PFSK-1 (cell line): Measurements from ENCODE around the gene PLEKHA5.

Experiments
- FOXP2 ChIP-seq: optimal IDR thresholded peaks from 2 replicates; pipeline ENCODE3; 2011; ENCODE audit warnings: borderline replicate concordance, control low read depth, inconsistent platforms; ENCODE audit not compliant: insufficient read depth; ENCODE audit errors: extremely low read length, extremely low read depth
- POLR2AphosphoS5 ChIP-seq: IDR thresholded peaks from 2 replicates; pipeline ENCODE4 v1.6.1; 2012; ENCODE audit warnings: low read depth, mild to moderate bottlenecking, control low read depth, low read length, moderate library complexity
- REST ChIP-seq, 2 experiments: IDR thresholded peaks; 2 replicates each; pipeline versions ENCODE4 v1.6.1 to v1.8.0; 2011 to 2012; ENCODE audit warnings: low read depth in 2 of 2, low read length in 2 of 2, control low read depth in 1 of 2, inconsistent platforms in 1 of 2, mild to moderate bottlenecking in 1 of 2, moderate library complexity in 1 of 2; ENCODE audit not compliant: insufficient read depth in 1 of 2
- SIN3A ChIP-seq: IDR thresholded peaks from 2 replicates; pipeline ENCODE4 v1.6.1; 2012; ENCODE audit warnings: mild to moderate bottlenecking, low read length, moderate library complexity, borderline replicate concordance; ENCODE audit not compliant: insufficient read depth
- TAF1 ChIP-seq: IDR thresholded peaks from 2 replicates; pipeline ENCODE4 v1.6.1; 2012; ENCODE audit warnings: low read length, control low read depth, borderline replicate concordance; ENCODE audit not compliant: insufficient read depth

Gene PLEKHA5

DNA sequence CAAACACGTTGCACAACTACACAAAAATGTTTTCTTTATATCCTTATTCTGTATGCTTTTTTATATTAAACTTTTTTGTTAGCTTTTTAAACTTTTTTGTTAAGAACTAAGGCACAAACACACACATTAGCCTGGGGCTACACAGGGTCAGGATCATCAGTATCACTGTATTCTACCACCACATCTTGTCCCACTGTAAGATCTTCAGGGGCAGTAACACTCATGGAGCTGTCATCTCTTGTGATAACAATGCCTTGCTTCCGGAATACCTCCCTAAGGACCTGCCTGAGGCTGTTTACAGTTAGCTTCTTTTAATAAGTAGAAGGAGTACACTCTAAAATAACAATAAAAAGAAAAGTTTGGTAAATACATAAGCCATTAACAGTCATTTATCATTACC, 42.2 kb downstream of the PLEKHA5 start:
- no peak for TF ChIP-seq REST (IDR thresholded peaks at IDR 0.05; ENCODE audit: insufficient read depth in 1 of 2, low read depth in 2 of 2, low read length in 2 of 2)
- no peak for TF ChIP-seq POLR2AphosphoS5
- TF ChIP-seq FOXP2 = no peak
- TF ChIP-seq TAF1 = no peak
- no peak for TF ChIP-seq SIN3A

DNA sequence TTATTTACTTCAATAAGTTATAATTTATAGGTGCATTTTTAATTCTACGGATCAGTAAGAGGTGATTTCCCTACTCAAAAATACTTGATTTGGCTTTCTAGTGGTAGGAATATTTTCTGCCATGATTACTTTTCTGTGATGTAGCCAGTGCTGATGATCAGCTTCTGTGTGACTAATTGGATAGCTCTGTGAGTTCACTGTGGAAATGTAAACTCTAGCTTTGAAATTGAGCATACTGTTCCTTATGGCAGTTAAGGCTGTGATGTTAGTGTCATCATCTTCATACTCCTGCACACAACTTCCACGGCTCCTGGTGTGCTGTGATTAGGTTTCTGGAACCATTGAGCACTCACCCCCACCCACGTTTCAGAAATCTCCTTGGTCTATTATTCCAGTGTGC, 48.2 kb downstream of the PLEKHA5 start:
- no peak for TF ChIP-seq SIN3A
- no peak for TF ChIP-seq POLR2AphosphoS5
- no peak for TF ChIP-seq TAF1
- TF ChIP-seq REST (IDR thresholded peaks at IDR 0.05; ENCODE audit: insufficient read depth in 1 of 2, low read depth in 2 of 2, low read length in 2 of 2) = no peak

GRCh38 chr12:19179986-19180385, 50.5 kb downstream of the PLEKHA5 start:
- TF ChIP-seq REST (IDR thresholded peaks at IDR 0.05; ENCODE audit: insufficient read depth in 1 of 2, low read depth in 2 of 2, low read length in 2 of 2) (no peak), FOXP2 (no peak), SIN3A (no peak), POLR2AphosphoS5 (no peak), TAF1 (no peak)

DNA sequence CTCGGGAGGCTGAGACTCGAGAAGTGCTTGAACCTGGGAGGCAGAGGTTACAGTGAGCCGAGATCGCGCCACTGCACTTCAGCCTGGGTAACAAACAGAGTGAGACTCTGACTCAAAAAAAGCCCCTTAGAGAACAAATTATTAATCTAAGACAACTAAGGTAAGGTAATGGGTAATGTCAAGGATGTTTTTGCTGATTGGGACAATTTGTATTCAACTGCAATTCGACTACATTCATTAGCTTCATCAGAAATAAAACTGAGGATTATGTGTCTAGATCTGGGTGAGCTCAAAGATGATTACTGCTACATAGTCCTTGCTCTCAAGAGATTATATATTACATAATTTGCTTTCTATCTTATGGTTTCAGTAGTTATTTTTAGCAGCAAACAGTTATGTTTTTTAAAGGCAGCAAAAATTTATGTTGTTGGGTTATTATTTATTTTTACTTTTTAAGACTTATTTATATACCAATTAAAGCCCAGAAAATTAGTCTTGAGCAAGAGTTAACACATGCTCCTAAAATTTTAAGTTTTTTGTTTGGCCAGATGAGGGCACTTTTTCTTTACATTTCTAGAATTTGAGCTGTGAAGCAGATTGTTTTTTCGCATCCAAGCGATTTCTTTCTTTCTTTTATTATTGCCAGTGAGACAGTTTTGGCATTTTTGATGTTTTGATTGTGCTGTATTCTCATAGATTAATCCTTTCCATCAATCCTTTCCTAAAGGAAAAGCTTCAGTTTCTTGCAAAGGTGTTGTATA, 52.3 kb downstream of the PLEKHA5 start:
- no peak for TF ChIP-seq REST (IDR thresholded peaks at IDR 0.05; ENCODE audit: insufficient read depth in 1 of 2, low read depth in 2 of 2, low read length in 2 of 2)
- TF ChIP-seq POLR2AphosphoS5 = no peak
- no peak for TF ChIP-seq SIN3A
- no peak for TF ChIP-seq FOXP2
- TF ChIP-seq TAF1 = no peak
